Prostate gland (tissue), 2 donors: Measurements from ENCODE around the gene PGC.

Experiments used
- POLR2A ChIP-seq: fragments of 450-650 bp; IDR thresholded peaks from one replicate; pipeline ENCODE4 v1.6.1; 2016; ENCODE audit warnings: antibody characterized with exemption, mild to moderate bottlenecking
- POLR2AphosphoS5 ChIP-seq: sonication (generic); formaldehyde crosslinking; IDR thresholded peaks from one replicate; pipeline ENCODE4 v1.6.1; 2017; ENCODE audit warnings: antibody characterized with exemption
- TF ChIP-seq, protein P1 (sequence below), 4 experiments: fragments of 200-600 bp in 2 of 4; fragments of 450-650 bp in 2 of 4; sonication (generic) in 2 of 4; IDR thresholded peaks; 1 replicate in 3 of 4; 2 replicates in 1 of 4; pipeline ENCODE4 v1.5.1; 2016 to 2019; ENCODE audit warnings: antibody characterized with exemption in 4 of 4, mild to moderate bottlenecking in 2 of 4, moderate library complexity in 2 of 4

DNA sequence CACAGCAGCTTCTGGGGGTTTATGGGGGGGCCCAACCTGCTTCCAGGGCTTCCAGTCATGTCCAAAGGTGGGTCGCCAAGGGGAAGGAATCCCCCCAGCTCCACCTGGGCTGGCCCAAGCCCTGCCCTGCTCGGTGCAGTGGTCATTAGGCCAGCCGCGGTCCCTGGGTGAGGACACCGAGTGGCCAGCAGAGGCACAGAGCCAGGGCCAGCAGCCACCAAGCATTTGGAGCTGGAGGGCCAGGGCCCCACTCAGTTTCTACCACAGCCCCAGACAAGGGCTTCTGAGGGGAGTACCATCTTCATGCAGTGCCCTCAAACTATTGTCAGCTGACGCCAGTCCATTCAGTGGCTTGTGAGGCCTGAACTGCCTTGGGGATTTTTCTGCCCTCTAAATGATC, 51.4 kb downstream of the PGC start:
- TF ChIP-seq, protein P1, sequence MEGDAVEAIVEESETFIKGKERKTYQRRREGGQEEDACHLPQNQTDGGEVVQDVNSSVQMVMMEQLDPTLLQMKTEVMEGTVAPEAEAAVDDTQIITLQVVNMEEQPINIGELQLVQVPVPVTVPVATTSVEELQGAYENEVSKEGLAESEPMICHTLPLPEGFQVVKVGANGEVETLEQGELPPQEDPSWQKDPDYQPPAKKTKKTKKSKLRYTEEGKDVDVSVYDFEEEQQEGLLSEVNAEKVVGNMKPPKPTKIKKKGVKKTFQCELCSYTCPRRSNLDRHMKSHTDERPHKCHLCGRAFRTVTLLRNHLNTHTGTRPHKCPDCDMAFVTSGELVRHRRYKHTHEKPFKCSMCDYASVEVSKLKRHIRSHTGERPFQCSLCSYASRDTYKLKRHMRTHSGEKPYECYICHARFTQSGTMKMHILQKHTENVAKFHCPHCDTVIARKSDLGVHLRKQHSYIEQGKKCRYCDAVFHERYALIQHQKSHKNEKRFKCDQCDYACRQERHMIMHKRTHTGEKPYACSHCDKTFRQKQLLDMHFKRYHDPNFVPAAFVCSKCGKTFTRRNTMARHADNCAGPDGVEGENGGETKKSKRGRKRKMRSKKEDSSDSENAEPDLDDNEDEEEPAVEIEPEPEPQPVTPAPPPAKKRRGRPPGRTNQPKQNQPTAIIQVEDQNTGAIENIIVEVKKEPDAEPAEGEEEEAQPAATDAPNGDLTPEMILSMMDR (IDR thresholded peaks at IDR 0.05), result no peak
- no peak for TF ChIP-seq POLR2AphosphoS5
- TF ChIP-seq POLR2A, result no peak
